Measurements from ENCODE around the gene EPAS1. TPM values are rescaled to one million over a fixed set of nuclear protein-coding genes. Genes with fewer than 3 reads are reported as not detected.

Gene EPAS1
- total and polyA plus RNA-seq, 2 of the 13 experiments (the other 11 are each of a cell fraction or from before 2014, with no cell fraction given) = 47.1 to 182 TPM

DNA sequence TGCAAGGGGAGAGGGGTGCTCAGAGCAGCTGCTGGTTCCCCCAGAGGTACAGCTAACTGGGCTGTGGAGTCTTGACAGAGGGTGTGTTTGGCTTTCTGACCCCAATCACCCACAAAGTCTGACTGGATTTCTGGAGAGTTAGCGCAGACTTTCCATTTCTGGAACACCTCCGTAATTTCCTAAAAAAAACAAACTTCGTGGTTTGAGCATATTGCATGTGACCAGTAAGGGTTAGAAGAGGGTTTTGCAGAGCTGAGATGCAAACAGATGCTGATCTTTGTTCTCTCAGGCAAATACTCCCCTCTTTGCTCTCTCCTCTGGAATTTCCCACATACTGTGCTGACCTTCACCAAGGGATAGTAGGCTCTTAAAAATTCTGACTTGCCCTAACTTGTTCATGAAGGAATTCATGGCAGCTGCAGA lies 137.7 kb downstream of the EPAS1 start (continued):
- TF ChIP-seq HMG20B (CRISPR knock-in tag; conservative IDR thresholded peaks at IDR 0.05) (peak; percentile 67), PTBP1 (IDR thresholded peaks at IDR 0.05; ENCODE audit: low read depth, low read length, poor library complexity, severe bottlenecking) (no peak), ZNF496 (CRISPR knock-in tag; IDR thresholded peaks at IDR 0.05; ENCODE audit: insufficient replicate concordance) (no peak), CENPBD1 (CRISPR knock-in tag; IDR thresholded peaks at IDR 0.05; ENCODE audit: borderline replicate concordance, low read depth) (no peak), ZNF598 (CRISPR knock-in tag; IDR thresholded peaks at IDR 0.05; ENCODE audit: borderline replicate concordance) (0 out of 2 replicates have a peak, but pooled peaks have one; percentile 60), MIXL1 (CRISPR knock-in tag; IDR thresholded peaks at IDR 0.05) (0 out of 2 replicates have a peak, but pooled peaks have one; percentile 42), KLF16 (CRISPR knock-in tag; IDR thresholded peaks at IDR 0.05) (no peak), SP2 (CRISPR knock-in tag; IDR thresholded peaks at IDR 0.05) (no peak), ZNF34 (CRISPR knock-in tag; IDR thresholded peaks at IDR 0.05; ENCODE audit: borderline replicate concordance) (peak; percentile 11; the same call in 1 of the 2 replicates), LCORL (IDR thresholded peaks at IDR 0.05) (no peak), LCORL (CRISPR knock-in tag; IDR thresholded peaks at IDR 0.05) (0 out of 2 replicates have a peak, but pooled peaks have one; percentile 58), ZNF709 (CRISPR knock-in tag; IDR thresholded peaks at IDR 0.05) (no peak), SNAPC2 (CRISPR knock-in tag; IDR thresholded peaks at IDR 0.05) (peak; percentile 35; the same call in 1 of the 2 replicates), GMEB1 (CRISPR knock-in tag; IDR thresholded peaks at IDR 0.05; ENCODE audit: borderline replicate concordance) (peak; percentile 24; the same call in 1 of the 2 replicates), PITX1 (CRISPR knock-in tag; IDR thresholded peaks at IDR 0.05) (peak; percentile 67; the same call in 1 of the 2 replicates), ZNF883 (CRISPR knock-in tag; IDR thresholded peaks at IDR 0.05; ENCODE audit: not compliant biosample characterization) (no peak), ZNF761 (CRISPR knock-in tag; conservative IDR thresholded peaks at IDR 0.05) (0 out of 2 replicates have a peak, but pooled peaks have one; percentile 34), ZNF101 (CRISPR knock-in tag; IDR thresholded peaks at IDR 0.05; ENCODE audit: borderline replicate concordance, low read depth) (no peak)
- TF ChIP-seq, protein P1, sequence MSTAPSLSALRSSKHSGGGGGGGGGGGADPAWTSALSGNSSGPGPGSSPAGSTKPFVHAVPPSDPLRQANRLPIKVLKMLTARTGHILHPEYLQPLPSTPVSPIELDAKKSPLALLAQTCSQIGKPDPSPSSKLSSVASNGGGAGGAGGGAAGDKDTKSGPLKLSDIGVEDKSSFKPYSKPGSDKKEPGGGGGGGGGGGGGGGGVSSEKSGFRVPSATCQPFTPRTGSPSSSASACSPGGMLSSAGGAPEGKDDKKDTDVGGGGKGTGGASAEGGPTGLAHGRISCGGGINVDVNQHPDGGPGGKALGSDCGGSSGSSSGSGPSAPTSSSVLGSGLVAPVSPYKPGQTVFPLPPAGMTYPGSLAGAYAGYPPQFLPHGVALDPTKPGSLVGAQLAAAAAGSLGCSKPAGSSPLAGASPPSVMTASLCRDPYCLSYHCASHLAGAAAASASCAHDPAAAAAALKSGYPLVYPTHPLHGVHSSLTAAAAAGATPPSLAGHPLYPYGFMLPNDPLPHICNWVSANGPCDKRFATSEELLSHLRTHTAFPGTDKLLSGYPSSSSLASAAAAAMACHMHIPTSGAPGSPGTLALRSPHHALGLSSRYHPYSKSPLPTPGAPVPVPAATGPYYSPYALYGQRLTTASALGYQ (CRISPR knock-in tag; IDR thresholded peaks at IDR 0.05) = no peak
- TF ChIP-seq, protein P2, sequence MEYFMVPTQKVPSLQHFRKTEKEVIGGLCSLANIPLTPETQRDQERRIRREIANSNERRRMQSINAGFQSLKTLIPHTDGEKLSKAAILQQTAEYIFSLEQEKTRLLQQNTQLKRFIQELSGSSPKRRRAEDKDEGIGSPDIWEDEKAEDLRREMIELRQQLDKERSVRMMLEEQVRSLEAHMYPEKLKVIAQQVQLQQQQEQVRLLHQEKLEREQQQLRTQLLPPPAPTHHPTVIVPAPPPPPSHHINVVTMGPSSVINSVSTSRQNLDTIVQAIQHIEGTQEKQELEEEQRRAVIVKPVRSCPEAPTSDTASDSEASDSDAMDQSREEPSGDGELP (IDR thresholded peaks at IDR 0.05; ENCODE audit: borderline replicate concordance, low read depth) = peak; percentile 59; the same call in 1 of the 2 replicates
- TF ChIP-seq, protein P3, sequence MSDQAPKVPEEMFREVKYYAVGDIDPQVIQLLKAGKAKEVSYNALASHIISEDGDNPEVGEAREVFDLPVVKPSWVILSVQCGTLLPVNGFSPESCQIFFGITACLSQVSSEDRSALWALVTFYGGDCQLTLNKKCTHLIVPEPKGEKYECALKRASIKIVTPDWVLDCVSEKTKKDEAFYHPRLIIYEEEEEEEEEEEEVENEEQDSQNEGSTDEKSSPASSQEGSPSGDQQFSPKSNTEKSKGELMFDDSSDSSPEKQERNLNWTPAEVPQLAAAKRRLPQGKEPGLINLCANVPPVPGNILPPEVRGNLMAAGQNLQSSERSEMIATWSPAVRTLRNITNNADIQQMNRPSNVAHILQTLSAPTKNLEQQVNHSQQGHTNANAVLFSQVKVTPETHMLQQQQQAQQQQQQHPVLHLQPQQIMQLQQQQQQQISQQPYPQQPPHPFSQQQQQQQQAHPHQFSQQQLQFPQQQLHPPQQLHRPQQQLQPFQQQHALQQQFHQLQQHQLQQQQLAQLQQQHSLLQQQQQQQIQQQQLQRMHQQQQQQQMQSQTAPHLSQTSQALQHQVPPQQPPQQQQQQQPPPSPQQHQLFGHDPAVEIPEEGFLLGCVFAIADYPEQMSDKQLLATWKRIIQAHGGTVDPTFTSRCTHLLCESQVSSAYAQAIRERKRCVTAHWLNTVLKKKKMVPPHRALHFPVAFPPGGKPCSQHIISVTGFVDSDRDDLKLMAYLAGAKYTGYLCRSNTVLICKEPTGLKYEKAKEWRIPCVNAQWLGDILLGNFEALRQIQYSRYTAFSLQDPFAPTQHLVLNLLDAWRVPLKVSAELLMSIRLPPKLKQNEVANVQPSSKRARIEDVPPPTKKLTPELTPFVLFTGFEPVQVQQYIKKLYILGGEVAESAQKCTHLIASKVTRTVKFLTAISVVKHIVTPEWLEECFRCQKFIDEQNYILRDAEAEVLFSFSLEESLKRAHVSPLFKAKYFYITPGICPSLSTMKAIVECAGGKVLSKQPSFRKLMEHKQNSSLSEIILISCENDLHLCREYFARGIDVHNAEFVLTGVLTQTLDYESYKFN (CRISPR knock-in tag; conservative IDR thresholded peaks at IDR 0.05) = peak; percentile 82
